Adipocyte (in vitro differentiated cells): ENCODE data around the gene BTBD9.
"Not testable (repeated sequence)": the region's sequence is repeated elsewhere in the genome, so short reads cannot be mapped to it uniquely, and the experiment has no call there.

Source experiments
- DNase-seq: peaks from one replicate; pipeline ENCODE4 v3.0.0-alpha.2; 2015; ENCODE audit warnings: low read depth
- H3K27me3 ChIP-seq: replicated peaks from 2 replicates; pipeline ENCODE4 v1.7.0; 2013; ENCODE audit warnings: mild to moderate bottlenecking, low read length, moderate library complexity; ENCODE audit not compliant: control insufficient read depth, insufficient read depth
- H3K36me3 ChIP-seq: 2 replicates; pipeline ENCODE4 v1.7.0; 2013; ENCODE audit warnings: low read length, mild to moderate bottlenecking, moderate library complexity; ENCODE audit not compliant: control insufficient read depth, insufficient read depth, severe bottlenecking
- H3K4me1 ChIP-seq: 2 replicates; pipeline ENCODE4 v1.7.0; 2013; ENCODE audit warnings: mild to moderate bottlenecking, low read length, moderate library complexity; ENCODE audit not compliant: control insufficient read depth, insufficient read depth
- H3K4me3 ChIP-seq: 2 replicates; pipeline ENCODE4 v1.7.0; 2013; ENCODE audit warnings: mild to moderate bottlenecking, low read length, moderate library complexity
- H3K9ac ChIP-seq: 2 replicates; pipeline ENCODE4 v1.7.0; 2013; ENCODE audit warnings: mild to moderate bottlenecking, low read length, moderate library complexity
- H3K9me3 ChIP-seq: 2 replicates; pipeline ENCODE4 v1.7.0; 2013; ENCODE audit warnings: mild to moderate bottlenecking, low read length, moderate library complexity; ENCODE audit not compliant: control insufficient read depth

The BTBD9 gene

GRCh38 chr6:38445336-38445735 lies 194.4 kb downstream of the BTBD9 start:
- peaks cover 17% of the 10 kb centered on the region for H3K4me1 ChIP-seq
- H3K27me3 ChIP-seq: no peaks in the 10 kb centered on the region
- peak; percentile 13 for DNase-seq
- H3K9ac ChIP-seq: no peak overlapping the region
- H3K36me3 ChIP-seq: no peaks in the 10 kb centered on the region
- no peak overlapping the region for H3K4me3 ChIP-seq
- no peaks in the 10 kb centered on the region for H3K9me3 ChIP-seq

DNA sequence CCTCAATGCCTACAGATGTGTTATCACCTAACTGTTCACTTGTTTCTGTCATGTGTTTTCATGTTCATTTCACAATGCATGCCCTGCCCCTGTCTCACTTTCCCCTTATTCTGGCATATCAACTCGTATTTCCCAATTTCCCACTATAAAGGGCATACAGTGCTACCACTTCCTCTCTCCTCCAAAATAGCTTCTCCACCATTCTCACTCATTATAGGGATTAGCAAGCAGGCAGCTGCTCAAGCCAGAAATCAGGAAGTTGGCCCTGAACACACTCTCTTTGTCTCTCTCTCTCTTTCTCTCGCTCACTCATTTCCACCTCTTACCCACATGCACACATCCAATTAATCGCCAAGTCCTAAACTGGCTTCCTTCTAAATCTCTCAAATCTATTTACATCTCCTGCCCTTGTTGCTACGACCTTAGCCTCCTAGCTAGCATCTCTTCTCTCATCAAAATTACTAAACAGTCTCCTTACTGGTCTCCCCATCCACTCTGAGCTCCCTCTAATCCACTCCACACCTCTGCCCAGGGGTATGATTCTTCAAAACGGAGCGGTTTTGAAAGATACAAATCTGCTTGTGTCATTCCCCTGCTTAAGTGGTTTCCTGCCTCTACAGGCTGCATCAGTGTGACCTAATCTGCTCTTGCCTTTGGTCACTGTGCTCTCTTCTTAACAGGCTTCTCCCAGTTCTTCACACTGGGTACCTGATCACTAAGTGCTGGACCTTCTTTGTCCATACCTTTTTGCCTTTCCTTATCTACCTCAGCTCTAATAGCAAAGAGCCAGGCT lies 196.2 kb downstream of the BTBD9 start:
- Histone ChIP-seq H3K4me1 (peaks cover 17% of the 10 kb centered on the region), H3K9me3 (no peaks in the 10 kb centered on the region), H3K4me3 (no peak overlapping the region), H3K36me3 (no peaks in the 10 kb centered on the region), H3K9ac (no peak overlapping the region), H3K27me3 (no peaks in the 10 kb centered on the region)
- DNase-seq: no peak

DNA sequence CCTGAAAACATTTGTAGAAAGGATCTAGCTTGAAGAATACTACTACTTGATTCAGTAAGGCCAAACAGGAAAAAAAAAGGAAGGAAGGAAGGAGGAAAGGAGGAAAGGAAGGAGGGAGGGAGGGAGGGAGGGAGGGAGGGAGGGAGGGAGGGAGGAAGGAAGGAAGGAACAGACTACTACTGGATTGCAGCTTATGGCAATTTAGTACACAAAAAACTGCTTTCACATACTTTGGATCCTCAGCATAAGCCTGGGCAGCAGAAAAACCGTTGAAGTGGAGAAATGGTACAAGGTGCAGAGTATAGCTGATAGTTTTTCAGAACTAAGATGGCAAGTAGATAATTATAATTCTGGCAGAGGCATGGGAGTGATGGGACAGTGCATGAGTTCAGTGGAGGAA lies 201.6 kb downstream of the BTBD9 start:
- Histone ChIP-seq H3K27me3 (no peaks in the 10 kb centered on the region), H3K9ac (no peak overlapping the region), H3K9me3 (no peaks in the 10 kb centered on the region), H3K4me3 (no peak overlapping the region), H3K4me1 (peaks cover under 1% of the 10 kb centered on the region), H3K36me3 (no peaks in the 10 kb centered on the region)
- no peak for DNase-seq

DNA sequence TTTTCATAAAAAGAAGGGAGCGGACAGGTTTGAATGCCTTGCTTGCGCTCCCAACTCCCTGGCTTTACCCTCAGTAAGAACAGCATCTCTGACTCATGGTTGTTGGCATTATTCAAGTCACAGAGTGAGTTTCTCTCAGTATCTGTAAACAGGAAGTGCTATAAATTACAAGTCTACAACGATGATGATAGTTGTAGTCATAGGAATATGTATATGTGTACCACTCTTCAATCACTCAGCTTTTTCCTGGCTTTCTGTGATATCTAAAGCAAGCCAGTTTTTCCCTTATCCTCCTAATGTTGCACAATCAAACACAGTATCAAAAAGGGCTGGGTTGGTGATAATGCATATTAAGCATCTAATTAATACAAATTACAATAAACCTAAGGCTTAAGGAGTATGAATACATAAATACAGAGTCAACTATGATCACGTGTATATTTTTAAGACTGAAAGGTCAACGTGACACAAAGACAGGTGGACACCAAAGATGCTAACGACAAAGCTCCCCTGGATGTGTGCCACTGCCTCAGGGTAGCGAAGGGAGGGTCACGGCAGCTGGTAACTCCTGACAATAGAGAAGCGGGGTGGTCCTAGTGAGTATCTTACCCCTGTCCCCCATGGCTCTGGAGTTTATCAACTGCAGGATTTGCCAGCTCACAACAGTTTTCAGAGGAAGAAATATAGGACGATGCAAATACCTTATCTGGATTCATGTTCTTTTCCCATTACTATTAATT lies 202.8 kb downstream of the BTBD9 start:
- DNase-seq: peak; percentile 44
- H3K9me3 ChIP-seq: no peaks in the 10 kb centered on the region
- H3K9ac ChIP-seq: no peak overlapping the region
- no peaks in the 10 kb centered on the region for H3K36me3 ChIP-seq
- no peak overlapping the region for H3K4me3 ChIP-seq
- no peaks in the 10 kb centered on the region for H3K27me3 ChIP-seq
- H3K4me1 ChIP-seq: no peaks in the 10 kb centered on the region

- no peaks in the 10 kb centered on the region for H3K36me3 ChIP-seq
- no peak for DNase-seq
- no peaks in the 10 kb centered on the region for H3K27me3 ChIP-seq
- H3K4me1 ChIP-seq: no peaks in the 10 kb centered on the region
- H3K9ac ChIP-seq: no peak overlapping the region
- H3K9me3 ChIP-seq: no peaks in the 10 kb centered on the region
- no peak overlapping the region for H3K4me3 ChIP-seq
Measured at GRCh38 chr6:38435330-38435729, 204.4 kb downstream of the BTBD9 start.

DNA sequence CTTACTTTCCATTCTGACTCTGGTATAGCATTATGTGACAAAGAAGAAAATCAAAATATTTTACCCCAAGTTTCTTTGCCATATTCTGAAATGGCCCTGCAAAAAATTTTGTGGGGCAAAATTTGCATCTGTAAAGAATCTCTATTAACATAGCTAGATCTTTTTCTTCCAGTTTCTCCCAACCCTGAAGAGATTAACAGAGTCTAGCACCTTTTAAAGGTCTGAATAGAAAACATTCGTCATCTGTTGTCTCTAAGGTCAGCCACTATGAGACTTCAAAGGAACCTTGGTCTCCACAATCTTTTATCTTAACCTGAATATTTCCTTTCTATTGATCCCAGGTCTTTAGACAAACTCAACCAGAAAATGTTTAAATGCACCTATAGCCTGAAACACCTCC lies 205.7 kb downstream of the BTBD9 start:
- no peak overlapping the region for H3K4me3 ChIP-seq

DNA sequence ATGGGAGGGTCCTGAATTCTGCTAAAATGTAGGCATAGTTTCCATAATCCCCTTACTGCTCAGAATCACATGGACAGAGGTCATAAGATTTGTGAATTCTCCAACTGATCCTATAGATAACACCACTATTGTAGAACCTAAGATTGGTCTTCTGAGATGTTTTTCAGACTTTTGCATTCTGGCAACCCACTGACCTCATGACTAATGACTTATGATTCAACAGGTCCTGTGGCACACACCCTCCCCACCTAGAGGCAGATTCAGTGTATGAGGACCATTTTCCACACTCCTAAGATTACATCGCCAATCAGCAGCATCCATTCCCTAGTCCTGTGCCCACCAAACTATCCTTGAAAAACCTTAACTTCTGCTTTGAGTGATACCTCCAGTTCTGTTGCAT lies 207.2 kb downstream of the BTBD9 start:
- no peak for DNase-seq
- H3K4me1 ChIP-seq: no peaks in the 10 kb centered on the region

More for the DNA sequence above, 205.7 kb downstream of the BTBD9 start:
- H3K36me3 ChIP-seq: no peaks in the 10 kb centered on the region
- no peaks in the 10 kb centered on the region for H3K4me1 ChIP-seq
- H3K27me3 ChIP-seq: no peaks in the 10 kb centered on the region
- H3K9me3 ChIP-seq: no peaks in the 10 kb centered on the region
- no peak for DNase-seq
- H3K9ac ChIP-seq: no peak overlapping the region

GRCh38 chr6:38432079-38432478 lies 207.7 kb downstream of the BTBD9 start:
- Histone ChIP-seq H3K4me1 (no peaks in the 10 kb centered on the region), H3K36me3 (no peaks in the 10 kb centered on the region), H3K27me3 (no peaks in the 10 kb centered on the region), H3K9me3 (no peaks in the 10 kb centered on the region), H3K9ac (no peak overlapping the region), H3K4me3 (no peak overlapping the region)
- no peak for DNase-seq

More for the DNA sequence above, 207.2 kb downstream of the BTBD9 start:
- Histone ChIP-seq H3K9me3 (no peaks in the 10 kb centered on the region), H3K36me3 (no peaks in the 10 kb centered on the region), H3K27me3 (no peaks in the 10 kb centered on the region), H3K9ac (no peak overlapping the region), H3K4me3 (no peak overlapping the region)

- no peak overlapping the region for H3K9ac ChIP-seq
- H3K27me3 ChIP-seq: no peaks in the 10 kb centered on the region
- H3K4me3 ChIP-seq: no peak overlapping the region
- no peak for DNase-seq
- H3K36me3 ChIP-seq: no peaks in the 10 kb centered on the region
- no peaks in the 10 kb centered on the region for H3K9me3 ChIP-seq
- no peaks in the 10 kb centered on the region for H3K4me1 ChIP-seq
Measured at GRCh38 chr6:38429546-38429945, 210.2 kb downstream of the BTBD9 start.

DNA sequence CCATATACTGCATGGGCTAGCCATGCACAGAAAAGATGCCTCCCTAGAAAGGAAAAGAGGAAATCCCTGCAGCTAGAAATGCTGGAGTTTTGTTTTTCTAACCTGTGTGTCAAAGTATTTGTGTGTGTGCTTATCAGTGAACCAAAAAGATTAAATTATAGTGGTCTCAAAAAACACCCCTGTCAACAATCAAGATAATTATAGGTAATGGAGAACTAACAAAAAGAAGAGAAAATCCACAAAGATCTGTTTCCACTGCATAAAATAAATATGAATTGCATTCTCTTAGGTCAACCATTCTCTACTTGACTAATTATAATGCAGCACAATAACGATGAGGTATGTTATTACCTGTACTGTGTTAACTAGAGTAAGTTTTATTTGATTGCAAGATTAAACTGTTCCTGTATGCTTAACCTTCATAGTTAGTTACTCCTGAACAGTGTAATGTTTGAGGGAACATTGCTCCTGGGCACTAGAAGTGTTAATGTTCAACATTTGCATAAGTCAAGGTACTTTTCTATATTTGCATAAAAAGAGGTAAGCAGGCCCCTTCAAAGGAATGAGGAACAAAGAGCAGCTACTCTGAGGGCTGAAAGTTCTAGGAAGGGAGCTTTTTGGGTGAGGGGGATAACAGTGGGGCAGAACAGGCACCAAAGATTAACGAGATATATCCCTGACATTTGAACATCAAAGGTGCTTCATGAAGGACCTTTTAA lies 212.1 kb downstream of the BTBD9 start:
- Histone ChIP-seq H3K4me3 (no peak overlapping the region), H3K9ac (no peak overlapping the region), H3K36me3 (no peaks in the 10 kb centered on the region), H3K4me1 (no peaks in the 10 kb centered on the region), H3K9me3 (no peaks in the 10 kb centered on the region), H3K27me3 (no peaks in the 10 kb centered on the region)
- no peak for DNase-seq

GRCh38 chr6:38425788-38426488 lies 213.8 kb downstream of the BTBD9 start:
- H3K36me3 ChIP-seq, H3K9me3 ChIP-seq, H3K9ac ChIP-seq, H3K4me3 ChIP-seq, H3K4me1 ChIP-seq, H3K27me3 ChIP-seq, DNase-seq: not testable (repeated sequence)
